GM18499 (cell line): ENCODE data around the gene COL4A2.

Experiments used
- ATAC-seq: cut with Tn5 transposase; IDR thresholded peaks from one replicate; pipeline ENCODE4 v1.9.1; 2021; ENCODE audit warnings: moderate number of reproducible peaks; ENCODE audit not compliant: insufficient read depth, unreplicated experiment

COL4A2 gene

GRCh38 chr13:110561344-110562035, 254.4 kb downstream of the COL4A2 start, which contains the start of gene RAB20:
TSS of gene RAB20 (minus strand) at chr13:110561722. CDS start at chr13:110561519, 203 bp downstream.
- ATAC-seq, result peak; percentile 61

- no peak for ATAC-seq
Observed at GRCh38 chr13:110562036-110562597, 255.0 kb downstream of the COL4A2 start.
